Measurements from ENCODE around the gene PCSK4. TPM values are rescaled to one million over a fixed set of nuclear protein-coding genes. Genes with fewer than 3 reads are reported as not detected.

Gene PCSK4
- total and polyA plus RNA-seq, 2 of the 13 experiments (the other 11 are each of a cell fraction or from before 2014, with no cell fraction given), result 2.0 to 2.7 TPM

DNA sequence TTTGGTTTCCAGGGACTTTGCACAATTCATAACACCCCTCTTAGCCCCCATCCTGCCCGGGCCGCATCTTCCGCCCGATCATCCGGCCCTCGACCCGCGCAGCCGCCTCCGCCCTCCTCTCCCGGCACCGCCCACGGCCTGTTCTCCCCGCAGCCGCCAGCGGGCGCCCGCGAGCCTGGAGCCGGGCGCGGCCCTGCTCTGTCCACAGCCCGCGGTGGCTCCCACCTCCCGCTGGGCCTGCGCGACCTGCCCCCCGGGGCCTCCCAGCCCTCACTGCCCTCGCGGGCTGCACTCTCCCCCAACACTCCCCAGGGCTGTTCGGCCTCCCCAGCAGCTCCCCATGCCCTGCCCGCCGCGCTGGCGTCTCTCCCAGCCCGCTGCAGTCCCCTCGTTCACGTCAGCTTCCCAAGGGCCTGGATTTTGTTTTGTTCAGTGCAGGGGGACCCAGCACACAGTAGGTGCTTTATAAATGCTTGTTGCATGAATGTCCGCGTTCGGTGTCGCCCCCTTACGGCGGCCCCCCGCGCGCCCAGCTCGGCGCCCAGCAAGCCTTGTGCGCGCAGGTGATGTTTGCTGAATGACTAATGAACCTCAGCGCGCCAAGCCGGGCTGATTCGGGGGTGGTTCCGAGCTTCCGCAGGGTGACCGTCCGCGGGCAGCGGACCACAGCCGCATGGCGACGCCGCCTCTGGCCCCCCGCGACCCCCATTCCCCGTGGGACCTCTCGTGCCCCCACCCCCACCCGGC, 44.8 kb downstream of the PCSK4 start (continued):
- TF ChIP-seq, protein P1, sequence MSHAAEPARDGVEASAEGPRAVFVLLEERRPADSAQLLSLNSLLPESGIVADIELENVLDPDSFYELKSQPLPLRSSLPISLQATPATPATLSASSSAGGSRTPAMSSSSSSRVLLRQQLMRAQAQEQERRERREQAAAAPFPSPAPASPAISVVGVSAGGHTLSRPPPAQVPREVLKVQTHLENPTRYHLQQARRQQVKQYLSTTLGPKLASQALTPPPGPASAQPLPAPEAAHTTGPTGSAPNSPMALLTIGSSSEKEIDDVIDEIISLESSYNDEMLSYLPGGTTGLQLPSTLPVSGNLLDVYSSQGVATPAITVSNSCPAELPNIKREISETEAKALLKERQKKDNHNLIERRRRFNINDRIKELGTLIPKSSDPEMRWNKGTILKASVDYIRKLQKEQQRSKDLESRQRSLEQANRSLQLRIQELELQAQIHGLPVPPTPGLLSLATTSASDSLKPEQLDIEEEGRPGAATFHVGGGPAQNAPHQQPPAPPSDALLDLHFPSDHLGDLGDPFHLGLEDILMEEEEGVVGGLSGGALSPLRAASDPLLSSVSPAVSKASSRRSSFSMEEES (CRISPR knock-in tag; IDR thresholded peaks at IDR 0.05), result peak; percentile 14; the same call in 1 of the 2 replicates
- TF ChIP-seq TRIM24 (CRISPR knock-in tag; IDR thresholded peaks at IDR 0.05) (no peak), ZNF562 (CRISPR knock-in tag; IDR thresholded peaks at IDR 0.05; ENCODE audit: borderline replicate concordance) (no peak), GABPB1 (CRISPR knock-in tag; IDR thresholded peaks at IDR 0.05) (peak; percentile 67; the same call in 1 of the 2 replicates), ZNF619 (CRISPR knock-in tag; IDR thresholded peaks at IDR 0.05) (no peak; the same call in 1 of the 2 replicates), FOXO1 (CRISPR knock-in tag; IDR thresholded peaks at IDR 0.05) (peak; percentile 29; the same call in 1 of the 2 replicates), SPEN (CRISPR knock-in tag; IDR thresholded peaks at IDR 0.05; ENCODE audit: low read depth) (peak; percentile 61), ZNF816 (CRISPR knock-in tag; IDR thresholded peaks at IDR 0.05; ENCODE audit: borderline replicate concordance) (no peak; the same call in 1 of the 2 replicates), ZNF264 (CRISPR knock-in tag; IDR thresholded peaks at IDR 0.05) (no peak), FOXA1 (IDR thresholded peaks at IDR 0.05) (no peak), FOXA1 (CRISPR knock-in tag; IDR thresholded peaks at IDR 0.05) (peak; percentile 53; the same call in 1 of the 2 replicates), KDM5A (IDR thresholded peaks at IDR 0.05; ENCODE audit: borderline replicate concordance, low read length) (no peak), ZNF256 (CRISPR knock-in tag; conservative IDR thresholded peaks at IDR 0.05) (no peak), SKI (IDR thresholded peaks at IDR 0.05; ENCODE audit: partially characterized antibody) (no peak), BCL6 (CRISPR knock-in tag; IDR thresholded peaks at IDR 0.05) (no peak), SALL2 (CRISPR knock-in tag; IDR thresholded peaks at IDR 0.05) (0 out of 2 replicates have a peak, but pooled peaks have one; percentile 38), PTBP1 (IDR thresholded peaks at IDR 0.05; ENCODE audit: low read depth, low read length, poor library complexity, severe bottlenecking) (no peak), HNF4G (IDR thresholded peaks at IDR 0.05; ENCODE audit: borderline replicate concordance, low read depth, low read length) (no peak), HNF4G (CRISPR knock-in tag; IDR thresholded peaks at IDR 0.05; ENCODE audit: borderline replicate concordance, low read depth) (peak; percentile 56; the same call in 1 of the 2 replicates), ZBTB42 (CRISPR knock-in tag; IDR thresholded peaks at IDR 0.05) (no peak), GRHL1 (CRISPR knock-in tag; conservative IDR thresholded peaks at IDR 0.05) (no peak), ZNF589 (CRISPR knock-in tag; conservative IDR thresholded peaks at IDR 0.05) (0 out of 2 replicates have a peak, but pooled peaks have one; percentile 42)
- TF ChIP-seq, protein P2, sequence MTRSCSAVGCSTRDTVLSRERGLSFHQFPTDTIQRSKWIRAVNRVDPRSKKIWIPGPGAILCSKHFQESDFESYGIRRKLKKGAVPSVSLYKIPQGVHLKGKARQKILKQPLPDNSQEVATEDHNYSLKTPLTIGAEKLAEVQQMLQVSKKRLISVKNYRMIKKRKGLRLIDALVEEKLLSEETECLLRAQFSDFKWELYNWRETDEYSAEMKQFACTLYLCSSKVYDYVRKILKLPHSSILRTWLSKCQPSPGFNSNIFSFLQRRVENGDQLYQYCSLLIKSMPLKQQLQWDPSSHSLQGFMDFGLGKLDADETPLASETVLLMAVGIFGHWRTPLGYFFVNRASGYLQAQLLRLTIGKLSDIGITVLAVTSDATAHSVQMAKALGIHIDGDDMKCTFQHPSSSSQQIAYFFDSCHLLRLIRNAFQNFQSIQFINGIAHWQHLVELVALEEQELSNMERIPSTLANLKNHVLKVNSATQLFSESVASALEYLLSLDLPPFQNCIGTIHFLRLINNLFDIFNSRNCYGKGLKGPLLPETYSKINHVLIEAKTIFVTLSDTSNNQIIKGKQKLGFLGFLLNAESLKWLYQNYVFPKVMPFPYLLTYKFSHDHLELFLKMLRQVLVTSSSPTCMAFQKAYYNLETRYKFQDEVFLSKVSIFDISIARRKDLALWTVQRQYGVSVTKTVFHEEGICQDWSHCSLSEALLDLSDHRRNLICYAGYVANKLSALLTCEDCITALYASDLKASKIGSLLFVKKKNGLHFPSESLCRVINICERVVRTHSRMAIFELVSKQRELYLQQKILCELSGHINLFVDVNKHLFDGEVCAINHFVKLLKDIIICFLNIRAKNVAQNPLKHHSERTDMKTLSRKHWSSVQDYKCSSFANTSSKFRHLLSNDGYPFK (CRISPR knock-in tag; IDR thresholded peaks at IDR 0.05; ENCODE audit: borderline replicate concordance), result no peak

All from HepG2 (cell line).